ACHN (cell line): ENCODE data around the gene OPCML.

Source experiments
- DNase-seq: peaks from one replicate; pipeline ENCODE4 v3.0.0-alpha.2; 2015
- in situ Hi-C: cut with HindIII; loops from 2 replicates; pipeline ENCODE4 v1.10.0; 2017; ENCODE audit warnings: low sequenced_read_pairs, low pct_ligation_motif_present, low pct_unique_long_range_greater_than_20kb

OPCML gene

DNA sequence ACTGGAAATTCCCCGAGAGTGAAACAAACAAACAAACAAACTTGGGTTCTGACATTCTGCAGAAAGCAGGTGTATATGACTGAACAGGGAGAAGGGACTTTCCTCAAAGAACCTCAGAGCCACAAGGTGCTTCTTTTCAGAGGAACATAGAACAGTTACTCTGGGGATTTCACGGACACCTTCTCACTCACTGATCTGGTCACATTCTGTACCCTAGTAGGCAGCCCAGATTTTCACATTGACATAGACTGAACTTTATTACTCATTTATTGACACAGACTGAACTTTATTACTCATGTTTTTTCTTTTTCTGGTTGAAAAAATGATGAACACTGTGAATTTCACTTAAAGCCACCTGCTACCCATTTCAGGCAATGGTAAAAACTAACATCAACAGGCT lies 263.0 kb downstream of the OPCML start:
- no peak for DNase-seq
- in situ Hi-C loops: no loop called here

DNA sequence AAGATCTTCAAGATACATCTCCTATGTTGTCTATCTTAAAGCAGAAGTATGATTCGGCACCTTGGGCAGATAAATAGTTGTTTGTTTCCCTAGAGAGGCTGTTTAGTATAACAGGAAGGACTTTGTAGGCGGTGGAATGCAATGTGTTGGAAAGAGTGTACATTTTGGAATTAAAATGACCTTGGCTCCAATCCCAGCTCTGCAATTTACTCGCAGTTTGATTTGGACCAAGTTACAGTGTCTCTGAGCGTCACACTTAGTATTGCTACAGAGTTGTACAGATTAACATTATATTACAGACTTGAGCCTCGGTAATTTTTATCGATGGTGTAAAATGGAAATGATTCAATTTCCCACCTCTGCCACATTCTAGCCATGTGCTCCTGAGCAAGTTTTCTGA lies 265.3 kb downstream of the OPCML start:
- in situ Hi-C loops: no loop called here
- DNase-seq: no peak

DNA sequence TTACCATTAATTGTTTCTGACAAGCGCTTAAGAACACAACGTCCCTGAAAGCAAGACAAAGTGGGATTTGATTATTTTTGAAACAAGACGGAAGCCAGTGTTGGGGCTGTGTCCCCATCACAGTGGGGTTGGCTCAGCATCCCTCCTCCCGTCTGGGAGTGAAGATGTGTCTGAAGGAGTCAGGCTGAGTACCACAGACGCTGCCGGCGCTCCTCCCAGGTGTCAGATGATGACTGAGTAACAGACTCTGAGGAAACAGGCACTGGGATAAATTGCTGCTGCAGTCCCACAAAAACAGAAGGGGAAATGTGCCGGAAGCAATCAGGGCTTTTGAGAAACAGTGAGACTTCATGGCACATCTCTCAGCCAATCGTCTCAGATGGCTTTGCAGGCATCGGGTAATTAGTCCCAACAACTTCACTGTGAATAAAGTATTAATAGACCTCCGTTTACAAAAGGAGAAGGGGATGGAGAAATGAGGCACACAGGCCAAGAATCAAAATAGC lies 266.7 kb downstream of the OPCML start:
- DNase-seq: no peak
- in situ Hi-C loops: no loop called here

DNA sequence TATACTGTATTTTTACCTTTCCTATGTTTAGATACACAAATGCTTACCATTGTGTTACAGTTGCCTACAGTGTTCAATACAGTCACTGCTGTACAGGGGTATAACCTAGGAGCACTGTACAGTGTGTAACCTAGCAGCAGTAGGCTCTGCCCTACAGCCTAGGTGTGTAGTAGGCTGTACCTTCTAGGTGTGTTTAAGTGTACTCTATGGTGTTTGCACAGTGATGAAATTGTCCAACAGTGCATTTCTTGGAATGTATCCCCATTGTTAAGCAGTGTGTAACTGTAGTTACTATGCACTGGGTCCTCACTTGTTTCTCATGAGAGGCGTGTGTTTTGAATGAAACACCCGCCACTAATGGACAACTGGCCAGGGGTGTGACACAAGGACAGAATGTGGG lies 269.0 kb downstream of the OPCML start:
- in situ Hi-C loops: no loop called here
- DNase-seq: no peak

DNA sequence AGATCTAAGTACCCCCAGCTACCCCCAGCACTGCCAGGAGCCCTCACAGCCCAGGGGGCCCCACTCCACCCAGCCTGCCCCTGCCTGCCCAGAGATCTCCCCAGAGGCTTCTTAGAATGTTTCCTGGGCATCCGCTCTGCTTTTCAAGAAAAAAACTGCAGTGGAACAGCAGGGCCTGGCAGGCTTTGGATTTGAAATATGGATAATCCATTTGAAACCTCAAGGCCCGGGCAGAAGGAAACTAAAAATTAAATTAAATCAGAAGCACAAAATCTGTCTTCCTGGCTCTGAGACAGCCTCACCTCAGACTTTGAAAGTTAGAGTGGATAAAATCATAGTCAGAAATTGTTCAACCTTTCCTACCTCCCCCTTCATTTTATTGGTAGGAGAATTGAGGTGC lies 273.6 kb downstream of the OPCML start:
- DNase-seq: no peak
- in situ Hi-C loops: no loop called here

DNA sequence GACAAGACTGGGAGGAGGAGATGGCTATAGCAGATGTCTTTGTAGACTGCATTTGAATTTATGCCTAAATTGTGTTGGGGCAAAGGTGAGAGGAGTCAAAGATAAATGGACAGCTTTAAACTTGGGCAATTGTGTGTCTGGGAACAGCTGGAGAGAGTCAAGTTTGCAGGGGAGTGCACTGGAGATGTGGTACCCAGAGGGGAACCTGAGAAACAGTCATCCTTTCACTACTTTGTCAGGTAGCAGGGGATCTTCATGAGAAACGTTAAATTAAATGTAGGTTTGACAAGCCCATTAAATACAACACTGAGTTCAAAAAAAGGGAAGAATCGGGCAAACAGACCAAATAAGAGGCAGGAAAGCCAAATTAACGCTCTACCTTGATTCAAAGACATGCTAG lies 277.7 kb downstream of the OPCML start:
- in situ Hi-C loops: no loop called here
- no peak for DNase-seq

DNA sequence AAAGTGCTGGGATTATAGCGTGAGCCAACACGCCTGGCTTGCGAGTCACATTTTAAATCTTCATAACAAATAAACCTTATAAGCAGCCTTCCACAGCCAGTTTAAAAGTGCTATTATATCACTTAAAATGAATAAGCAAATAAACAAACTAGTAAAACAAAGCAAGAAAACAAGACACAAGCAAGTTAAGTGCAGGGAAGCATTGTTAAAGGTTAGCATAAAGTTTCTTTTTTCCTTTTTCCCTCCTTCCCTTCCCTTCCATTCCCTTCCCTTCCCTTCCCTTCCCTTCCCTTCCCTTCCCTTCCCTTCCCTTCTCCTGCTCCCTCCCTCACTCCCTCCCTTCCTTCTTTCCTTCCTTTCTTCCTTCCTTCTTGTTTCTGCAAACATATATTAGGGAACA lies 278.7 kb downstream of the OPCML start:
- no peak for DNase-seq
- in situ Hi-C loops: no loop called here

DNA sequence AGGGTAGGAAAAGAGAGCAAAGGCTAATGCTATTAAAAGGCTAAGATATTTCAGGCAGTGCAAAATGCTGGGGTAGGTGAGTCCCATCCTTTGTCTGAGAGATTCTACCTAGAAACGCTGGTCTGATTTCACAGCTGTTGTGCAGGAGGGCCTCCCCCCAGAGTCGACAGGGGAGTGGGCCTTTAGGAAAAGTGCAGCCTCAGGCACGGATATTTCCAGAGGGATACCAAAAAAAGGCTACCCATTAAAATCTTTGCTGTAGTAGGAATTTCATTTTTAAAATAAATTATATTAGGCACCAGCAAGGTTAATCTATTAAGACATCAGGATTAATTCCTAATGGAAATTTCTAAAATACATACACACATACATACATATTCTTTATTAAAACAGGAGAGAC lies 280.5 kb downstream of the OPCML start:
- in situ Hi-C loops: no loop called here
- DNase-seq: no peak

DNA sequence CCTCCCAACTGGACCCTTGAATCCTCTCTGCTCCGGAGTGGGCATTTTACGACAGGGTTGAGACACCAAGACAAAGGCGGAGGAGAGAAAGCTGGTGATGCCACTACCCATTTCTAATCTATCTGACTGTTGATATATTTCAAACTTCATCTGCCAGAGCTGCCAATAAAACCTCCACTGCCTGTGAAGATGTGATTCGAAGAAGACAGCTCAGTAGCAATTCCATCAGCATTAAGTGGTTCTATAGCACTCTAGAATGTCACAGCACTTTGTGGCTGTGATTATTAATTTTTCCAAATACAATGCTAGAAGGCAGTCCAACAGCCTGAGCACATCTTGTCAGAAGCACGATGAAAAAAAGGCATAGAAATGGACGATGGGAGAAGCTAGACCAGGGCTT lies 282.8 kb downstream of the OPCML start:
- DNase-seq: no peak
- in situ Hi-C loops: no loop called here

DNA sequence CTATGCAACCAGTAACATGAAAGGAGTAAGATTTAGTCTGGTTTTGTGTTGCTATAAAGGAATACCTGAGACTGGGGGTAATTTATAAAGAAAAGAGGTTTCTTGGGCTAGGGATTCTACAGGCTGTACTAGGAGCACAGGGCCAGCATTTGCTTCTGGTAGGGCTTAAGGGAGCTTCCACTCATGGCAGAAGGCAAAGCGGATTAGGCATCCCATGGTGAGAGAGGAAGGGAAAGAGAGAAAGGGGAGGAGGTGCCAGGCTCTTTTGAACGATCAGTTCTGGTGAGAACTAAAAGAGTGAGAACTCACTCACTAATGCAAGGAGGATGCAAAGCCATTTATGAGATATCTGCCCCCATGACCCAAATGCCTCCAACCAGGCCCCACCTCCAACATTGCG lies 283.2 kb downstream of the OPCML start:
- in situ Hi-C loops: no loop called here
- no peak for DNase-seq

DNA sequence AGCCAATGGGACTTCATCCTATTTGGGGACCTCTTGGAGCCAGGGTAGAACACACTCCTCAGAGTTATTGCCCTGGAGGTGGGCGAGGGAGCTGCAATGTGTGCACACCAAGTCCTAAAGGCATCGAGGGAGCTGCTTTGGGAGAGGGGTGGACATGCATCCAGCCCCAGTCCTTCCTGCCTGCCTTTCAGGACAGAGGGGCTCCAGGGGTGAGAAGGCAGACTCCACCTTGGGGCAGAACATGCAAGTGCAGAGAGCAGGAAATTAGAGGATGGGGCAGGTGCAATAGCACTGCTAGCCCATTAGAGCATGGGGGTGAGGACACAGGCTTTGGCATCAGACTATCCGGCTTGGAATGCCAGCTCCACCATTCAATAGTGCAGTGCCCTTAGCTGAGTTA lies 288.5 kb downstream of the OPCML start:
- in situ Hi-C loops: no loop called here
- no peak for DNase-seq

DNA sequence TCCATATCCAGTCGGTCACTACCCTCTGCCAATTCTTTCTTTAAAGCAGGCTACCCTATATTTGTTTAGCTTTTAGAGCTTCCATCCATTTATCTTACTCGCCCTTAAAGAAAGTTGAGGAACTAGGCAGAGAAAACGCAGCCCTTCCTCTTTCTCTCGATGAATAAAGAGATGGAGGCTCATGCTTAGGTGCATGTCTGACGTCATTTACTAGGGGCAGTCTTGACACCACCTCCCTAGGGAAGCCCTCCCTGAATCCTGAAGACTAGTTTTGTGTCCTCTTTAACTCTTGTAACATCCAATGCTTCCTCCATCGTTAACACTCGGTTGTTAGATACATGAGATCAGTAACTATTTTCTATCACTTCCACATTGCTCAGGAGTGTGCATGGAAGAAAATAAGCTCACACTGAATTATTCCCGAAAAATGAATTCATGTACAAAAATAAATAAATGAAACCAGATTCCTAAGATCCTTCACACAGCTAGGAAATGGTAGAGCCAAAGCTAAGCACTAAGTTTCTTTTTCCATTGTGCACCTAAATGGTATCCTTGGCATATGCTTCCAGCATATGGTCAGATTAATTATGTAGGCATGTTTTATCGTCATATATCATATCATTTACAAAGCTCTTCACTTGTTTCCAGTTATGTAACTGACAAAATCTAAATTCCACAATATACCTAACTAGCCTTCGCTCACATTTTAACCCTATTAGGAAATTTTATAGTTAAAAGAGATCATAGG lies 291.2 kb downstream of the OPCML start:
- in situ Hi-C loops: no loop called here

DNA sequence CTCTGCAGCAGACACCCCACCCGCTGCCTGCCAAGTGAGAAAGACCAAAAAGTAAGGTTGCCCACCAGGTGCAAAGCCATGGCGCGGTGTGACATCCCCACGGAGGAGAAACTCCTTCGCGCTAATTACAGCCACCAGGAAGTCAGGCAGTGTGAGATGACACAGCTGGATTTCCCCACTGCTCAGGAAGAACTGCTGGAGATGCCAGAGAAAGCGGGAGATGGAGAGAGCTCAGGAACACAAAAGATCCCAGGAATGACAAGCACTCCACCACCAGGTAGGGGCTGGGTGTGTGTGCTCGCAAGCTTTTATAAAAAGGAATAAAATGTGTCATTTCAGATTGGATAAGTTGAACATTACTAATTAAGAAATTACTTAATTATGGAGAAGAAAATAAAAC lies 292.7 kb downstream of the OPCML start:
- in situ Hi-C loops: no loop called here
- DNase-seq: no peak

More for the DNA sequence above, 291.2 kb downstream of the OPCML start:
- no peak for DNase-seq

DNA sequence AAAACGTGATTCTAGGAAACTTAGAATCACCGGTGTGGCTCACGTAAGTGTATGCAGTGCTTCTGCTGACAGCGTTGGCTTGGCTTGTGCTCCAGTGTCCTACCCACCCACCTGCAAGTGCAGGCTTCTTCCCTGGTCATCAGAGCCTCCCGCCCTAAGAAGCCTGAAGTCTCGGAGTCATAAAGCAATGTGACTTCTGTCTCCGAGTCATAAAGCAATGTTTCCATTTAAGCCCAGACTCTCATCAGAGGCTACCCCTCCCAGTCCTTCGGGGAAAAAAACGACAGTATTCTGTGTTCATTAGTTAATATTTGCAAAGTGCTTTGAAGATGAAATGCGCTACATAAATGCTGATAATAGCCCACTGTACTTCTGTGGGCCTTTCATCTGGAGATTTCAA lies 293.8 kb downstream of the OPCML start:
- DNase-seq: no peak
- in situ Hi-C loops: no loop called here

DNA sequence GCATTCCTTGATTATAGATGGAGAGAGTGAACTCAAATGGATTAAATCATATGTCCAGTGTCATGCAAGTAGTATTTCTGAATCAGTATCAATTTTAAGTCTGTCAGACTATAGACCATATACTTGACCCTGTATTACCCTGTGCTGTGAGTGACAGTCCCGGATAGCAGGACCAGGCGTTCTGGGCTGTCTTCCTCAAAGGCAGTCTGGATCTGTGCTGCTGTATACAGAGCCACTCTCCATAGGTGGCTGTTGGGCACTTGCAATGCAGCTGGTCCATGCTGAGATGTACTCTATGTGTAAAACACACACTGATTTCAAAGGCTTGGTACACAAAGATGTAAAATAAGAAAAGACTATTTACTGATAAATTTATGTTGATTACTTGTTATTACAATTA lies 294.3 kb downstream of the OPCML start:
- in situ Hi-C loops: no loop called here
- no peak for DNase-seq

DNA sequence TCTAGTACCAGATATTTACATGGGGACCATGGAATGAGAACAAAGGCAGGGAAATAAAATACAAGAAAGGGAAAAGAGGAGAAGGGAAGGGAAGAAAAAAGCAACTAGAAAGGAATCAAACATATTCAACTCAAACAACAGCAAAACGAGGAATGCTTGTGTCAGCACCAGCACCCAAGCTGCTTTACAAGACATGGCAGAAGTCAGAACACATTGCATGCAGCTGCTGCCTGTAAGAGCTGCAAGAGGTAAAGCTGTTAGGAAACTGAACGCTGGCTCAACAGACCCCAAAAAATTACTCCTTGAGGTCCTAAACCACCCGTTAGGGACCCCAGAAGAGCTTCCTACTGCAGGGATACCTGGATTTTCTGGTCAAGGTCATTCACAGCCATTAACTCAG lies 296.9 kb downstream of the OPCML start:
- no peak for DNase-seq
- in situ Hi-C loops: no loop called here

DNA sequence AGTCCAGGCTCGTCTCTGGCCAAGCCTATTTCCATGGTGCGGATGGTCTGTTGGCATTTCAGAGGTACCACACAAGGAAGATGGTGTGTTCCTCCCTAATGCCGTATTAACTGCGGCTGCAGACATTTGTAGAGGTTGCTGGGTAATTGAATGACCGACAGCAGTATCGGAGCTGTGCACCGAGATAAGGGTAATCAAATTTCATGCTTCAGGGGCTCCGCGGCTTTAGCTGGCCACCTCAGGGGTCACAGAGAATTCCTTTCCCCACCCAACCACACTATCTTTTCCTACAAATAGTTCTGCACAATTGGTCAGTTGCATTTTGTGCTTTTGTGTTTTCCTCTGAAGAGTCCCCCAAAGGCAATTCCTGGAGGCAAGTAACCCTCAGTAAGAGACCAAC lies 297.4 kb downstream of the OPCML start:
- in situ Hi-C loops: no loop called here
- DNase-seq: no peak

DNA sequence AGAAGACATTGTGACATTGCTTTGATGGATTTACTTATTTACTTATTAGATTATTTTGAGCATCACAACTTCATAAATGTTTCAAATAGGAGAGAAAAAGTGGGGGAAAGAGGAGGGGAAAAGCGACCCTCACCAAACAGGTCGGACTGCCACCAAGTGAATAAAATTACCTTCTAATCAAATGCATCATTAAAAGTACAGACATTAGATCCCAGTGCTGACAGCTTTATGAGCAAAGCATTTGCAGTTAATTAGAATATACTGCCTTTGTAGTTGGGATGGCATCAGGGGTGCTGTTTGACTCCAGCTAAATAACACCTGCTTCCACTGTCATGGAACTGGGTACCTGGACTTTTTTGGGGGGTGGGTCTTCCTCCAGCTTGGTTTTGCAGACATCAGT lies 299.6 kb downstream of the OPCML start:
- DNase-seq: no peak
- in situ Hi-C loops: no loop called here

DNA sequence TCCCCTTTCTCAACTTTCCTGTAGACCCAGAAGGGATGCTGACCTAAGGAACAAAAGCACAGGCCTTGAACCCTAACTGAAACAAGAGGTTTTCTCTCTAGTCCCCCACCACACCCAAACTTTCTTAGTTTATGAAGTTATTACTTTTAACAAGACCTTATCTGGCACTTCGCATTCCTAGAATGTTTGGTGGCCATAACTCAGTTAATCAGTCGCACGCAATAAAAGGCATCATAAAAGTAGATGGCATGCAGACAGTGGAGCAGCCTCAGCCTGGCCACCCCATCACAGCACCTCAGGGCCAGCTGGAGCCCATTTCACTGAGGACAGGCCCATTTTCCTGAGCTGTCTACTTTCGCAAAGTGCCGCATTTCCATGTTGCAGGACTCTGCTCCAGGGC lies 301.9 kb downstream of the OPCML start:
- in situ Hi-C loops: no loop called here
- no peak for DNase-seq

DNA sequence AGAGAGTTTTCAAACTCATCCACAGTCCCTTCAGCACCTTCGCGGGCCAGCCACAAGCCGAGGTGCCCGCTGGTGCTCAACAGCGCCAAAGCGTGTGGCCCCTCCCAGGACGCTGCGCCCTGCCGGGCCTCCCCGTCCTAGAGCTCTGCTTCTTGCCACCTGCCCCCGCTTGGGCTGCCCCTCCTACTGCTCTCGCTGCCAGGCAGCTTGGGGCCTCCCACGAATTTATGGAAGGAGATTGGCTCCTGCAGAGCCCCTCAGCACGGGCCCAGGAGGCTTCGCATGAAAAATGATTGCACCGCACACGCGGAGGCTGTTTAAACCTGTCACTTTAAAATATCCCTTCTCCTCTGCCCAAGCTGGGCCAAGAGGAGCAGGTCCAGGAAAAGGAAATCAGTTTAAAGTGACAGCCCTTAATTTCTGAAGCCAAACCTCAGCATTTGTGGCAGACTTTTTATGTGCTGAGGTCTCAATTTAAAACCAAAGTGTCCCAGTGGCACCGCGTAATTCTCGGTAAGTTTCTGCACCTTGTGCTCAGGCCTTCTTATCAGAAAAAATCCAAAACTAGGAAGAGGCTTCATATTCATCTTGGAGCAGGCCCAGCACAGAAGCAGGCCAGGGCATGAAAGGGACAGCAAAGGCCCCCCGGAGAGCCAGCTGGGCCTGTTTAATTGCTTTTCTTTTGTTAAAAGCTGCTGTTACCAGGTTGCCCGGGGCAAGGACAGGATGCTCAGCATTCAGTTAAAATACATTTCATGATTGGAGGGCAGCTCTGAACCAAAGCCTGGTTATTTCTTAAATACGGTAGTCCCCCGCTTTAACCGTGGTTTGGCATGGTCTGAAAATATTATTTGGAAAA lies 303.6 kb downstream of the OPCML start:
- in situ Hi-C loops: no loop called here
- no peak for DNase-seq
